HFFc6 (cell line): Measurements from ENCODE around the gene MCM3AP. TPM values are rescaled to one million over a fixed set of nuclear protein-coding genes. Genes with fewer than 3 reads are reported as not detected.

Source experiments
- DNase-seq: peaks from one replicate; pipeline ENCODE4 v3.0.0-alpha.2; 2018
- H3K27ac Mint-ChIP-seq: 2 replicates; pipeline ENCODE4 v1.8.0; 2020; ENCODE audit warnings: mild to moderate bottlenecking, mixed read lengths
- H3K27me3 Mint-ChIP-seq: 2 replicates; pipeline ENCODE4 v1.8.0; 2021; ENCODE audit warnings: mild to moderate bottlenecking, moderate library complexity, mixed read lengths; ENCODE audit not compliant: insufficient read depth
- H3K36me3 Mint-ChIP-seq: 2 replicates; pipeline ENCODE4 v1.8.0; 2021; ENCODE audit warnings: low read depth, mixed read lengths
- H3K4me1 Mint-ChIP-seq: 2 replicates; pipeline ENCODE4 v1.8.0; 2020; ENCODE audit warnings: low read depth, mixed read lengths
- H3K4me3 Mint-ChIP-seq: 2 replicates; pipeline ENCODE4 v1.8.0; 2020; ENCODE audit warnings: mild to moderate bottlenecking, moderate library complexity, mixed read lengths
- H3K9me3 Mint-ChIP-seq: 2 replicates; pipeline ENCODE4 v1.8.0; 2020; ENCODE audit warnings: mild to moderate bottlenecking, mixed read lengths
- CTCF ChIP-seq: fragments of 200-600 bp; sonication (generic); IDR thresholded peaks from 2 replicates; pipeline ENCODE4 v1.5.0; 2021; ENCODE audit warnings: antibody characterized with exemption, mild to moderate bottlenecking
- total RNA-seq, 6 experiments: library from RNA; stranded (reverse); fragmentation: NEBNext Ultra II Directional; extraction: Animal tissue kit (Norgen Biotek cat#: 25700); gene quantifications; 2 replicates in 1 of 6; 3 replicates in 5 of 6; pipeline ENCODE4 v1.2.3, GENCODE V29; 2021

The MCM3AP gene
- total RNA-seq, 6 experiments from 2014 or later, result 85.7 to 91.8 (median 86.9) TPM

- Mint-ChIP-seq H3K36me3 (no peaks in the 10 kb centered on the region), H3K4me3 (no peak overlapping the region), H3K9me3 (no peaks in the 10 kb centered on the region), H3K27me3 (no peaks in the 10 kb centered on the region), H3K4me1 (peaks cover under 1% of the 10 kb centered on the region; the same call in 1 of the 2 replicates), H3K27ac (no peak overlapping the region)
- no peak for TF ChIP-seq CTCF
- no peak for DNase-seq
Observed at GRCh38 chr21:46218906-46219590, 66.4 kb downstream of the MCM3AP start.

GRCh38 chr21:46217511-46218196 is 67.8 kb downstream of the MCM3AP start:
- no peak for TF ChIP-seq CTCF
- H3K4me1 Mint-ChIP-seq, result no peaks in the 10 kb centered on the region
- H3K27ac Mint-ChIP-seq, result no peak overlapping the region
- no peaks in the 10 kb centered on the region for H3K9me3 Mint-ChIP-seq
- no peak for DNase-seq
- no peaks in the 10 kb centered on the region for H3K27me3 Mint-ChIP-seq
- H3K36me3 Mint-ChIP-seq, result no peaks in the 10 kb centered on the region; the same call in 1 of the 2 replicates
- no peak overlapping the region for H3K4me3 Mint-ChIP-seq

DNA sequence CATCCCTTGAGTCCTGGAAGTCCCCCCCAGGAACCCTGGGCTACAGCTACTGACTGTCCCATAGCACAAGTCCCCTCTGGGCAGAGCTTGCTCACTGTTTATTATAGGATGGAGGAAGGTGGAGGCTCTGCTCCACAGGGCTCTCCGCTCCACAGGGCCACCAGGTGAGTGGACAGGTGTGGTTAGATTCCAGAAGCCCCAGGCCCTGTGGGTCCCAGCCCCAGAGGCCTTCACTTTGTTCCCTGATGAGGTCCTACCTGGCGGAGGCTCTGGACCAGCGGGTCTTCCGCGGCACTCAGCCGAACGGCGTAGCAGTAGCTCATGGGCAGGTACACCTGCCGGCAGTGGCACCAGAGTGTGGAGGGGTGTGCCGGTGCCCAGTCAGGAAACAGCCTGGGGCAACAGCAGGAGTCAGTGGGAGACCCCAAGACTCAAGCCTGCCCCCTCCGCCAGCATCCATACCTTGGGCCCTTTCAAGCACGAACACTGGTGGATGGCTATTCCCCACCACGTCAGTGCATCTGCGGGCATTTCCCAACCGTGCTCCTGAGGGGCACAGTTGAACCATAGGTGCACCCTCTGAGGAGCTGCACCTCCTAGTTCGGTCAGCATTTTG is 69.2 kb downstream of the MCM3AP start:
- no peak for DNase-seq
- H3K27me3 Mint-ChIP-seq, result no peaks in the 10 kb centered on the region
- H3K4me3 Mint-ChIP-seq, result no peak overlapping the region
- H3K4me1 Mint-ChIP-seq, result no peaks in the 10 kb centered on the region
- H3K27ac Mint-ChIP-seq, result no peak overlapping the region
- no peaks in the 10 kb centered on the region; the same call in 1 of the 2 replicates for H3K36me3 Mint-ChIP-seq
- TF ChIP-seq CTCF, result no peak
- H3K9me3 Mint-ChIP-seq, result no peaks in the 10 kb centered on the region

- H3K27ac Mint-ChIP-seq, result no peak overlapping the region
- H3K9me3 Mint-ChIP-seq, result no peaks in the 10 kb centered on the region
- TF ChIP-seq CTCF, result no peak
- H3K4me1 Mint-ChIP-seq, result no peaks in the 10 kb centered on the region
- H3K36me3 Mint-ChIP-seq, result no peaks in the 10 kb centered on the region; the same call in 1 of the 2 replicates
- no peaks in the 10 kb centered on the region for H3K27me3 Mint-ChIP-seq
- no peak overlapping the region for H3K4me3 Mint-ChIP-seq
- DNase-seq, result no peak
Observed at GRCh38 chr21:46215436-46216131, 69.8 kb downstream of the MCM3AP start.

- DNase-seq, result no peak
- H3K9me3 Mint-ChIP-seq, result no peaks in the 10 kb centered on the region
- H3K27me3 Mint-ChIP-seq, result no peaks in the 10 kb centered on the region
- TF ChIP-seq CTCF, result no peak
- H3K36me3 Mint-ChIP-seq, result no peaks in the 10 kb centered on the region; the same call in 1 of the 2 replicates
- no peaks in the 10 kb centered on the region for H3K4me1 Mint-ChIP-seq
- H3K27ac Mint-ChIP-seq, result no peak overlapping the region
- no peak overlapping the region for H3K4me3 Mint-ChIP-seq
Observed at GRCh38 chr21:46214478-46215340, 70.7 kb downstream of the MCM3AP start.
